Measurements from ENCODE around the gene ABHD2. TPM values are rescaled to one million over a fixed set of nuclear protein-coding genes. Genes with fewer than 3 reads are reported as not detected.

The ABHD2 gene
- total RNA-seq, 5 donors from 2014 or later (not counting 1 experiment from before 2014, with no cell fraction given) = 52.5 to 70.8 (median 58.5) TPM

- H3K36me3 Mint-ChIP-seq = peaks cover 3% of the 10 kb centered on the region
- peaks cover 5 to 10% (median 9%) of the 10 kb centered on the region in 3 donors for H3K9me3 Mint-ChIP-seq
- H3K27me3 ChIP-seq (replicated peaks in 1 of 2; ENCODE audit: control insufficient read depth in 2 of 2, extremely low read depth in 1 of 2, insufficient read depth in 2 of 2, low read length in 1 of 2) = peaks cover 0 to 3% of the 10 kb centered on the region in 2 experiments
- H3K36me3 ChIP-seq (ENCODE audit: control insufficient read depth in 2 of 2, extremely low read depth in 1 of 2, insufficient read depth in 1 of 2, low read length in 1 of 2) = no peaks in the 10 kb centered on the region
- H3K4me3 ChIP-seq (ENCODE audit: control insufficient read depth in 1 of 2, extremely low read depth in 1 of 2, low read length in 1 of 2) = no peak overlapping the region
- peaks cover 0 to 6% (median 4%) of the 10 kb centered on the region in 3 donors for H3K4me1 Mint-ChIP-seq
- no peak overlapping the region for H3K4me3 Mint-ChIP-seq
- no peak overlapping the region for H3K27ac ChIP-seq (ENCODE audit: low read length)
- peaks cover 2% of the 10 kb centered on the region for H3K9me3 ChIP-seq
- CTCF ChIA-PET = no interaction called here
- DNase-seq (no peak), ATAC-seq (replicated peaks in 1 of 4) (no peak)
- no peak overlapping the region for H3K27ac Mint-ChIP-seq
- no peaks in the 10 kb centered on the region for H3K4me1 ChIP-seq (ENCODE audit: control insufficient read depth in 1 of 2, extremely low read depth in 1 of 2, insufficient read depth in 2 of 2, low read length in 2 of 2)
- H3K27me3 Mint-ChIP-seq = no peaks in the 10 kb centered on the region
- 75% methylated on average over 2 of the region's 3 CpGs for WGBS (ENCODE audit: insufficient coverage)
- POLR2A ChIA-PET = interaction anchor here in 1 of 2 donors (1.1 kb wide), 1 partner anchor 16 kb away, joined by 3 read pairs; the partner anchor contains the start of gene ABHD2
Observed at GRCh38 chr15:89072277-89072869, 15.9 kb upstream of the ABHD2 start.

DNA sequence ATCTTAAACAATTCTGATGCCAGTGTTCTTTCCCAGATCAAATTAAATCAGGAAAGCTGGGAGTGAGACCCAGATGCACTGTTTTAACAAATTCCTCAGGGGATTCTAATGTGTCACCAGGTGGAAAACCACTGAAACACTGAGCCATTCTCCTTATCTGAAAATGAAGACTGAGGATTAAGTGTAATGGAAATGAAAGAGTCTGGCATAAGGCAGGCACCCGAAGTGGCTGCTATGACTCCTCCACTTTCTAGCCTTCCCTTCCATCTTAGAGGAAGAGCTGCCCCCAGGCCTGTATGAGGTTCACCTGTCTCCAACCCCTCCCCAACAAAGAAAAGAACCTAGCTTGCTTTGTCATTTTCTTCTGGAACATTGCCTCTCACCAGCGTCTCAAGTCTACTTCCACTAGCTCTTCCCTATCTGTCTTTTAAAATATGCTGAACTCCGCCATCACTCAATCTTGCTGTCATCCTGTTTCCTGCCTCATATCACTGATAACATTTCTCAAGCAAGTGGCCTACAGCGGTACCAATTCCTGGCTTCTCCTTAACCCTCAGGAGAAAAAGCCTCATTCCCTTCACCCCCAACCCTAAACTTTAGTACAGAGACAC lies 13.7 kb upstream of the ABHD2 start:
- peaks cover 0 to 3% of the 10 kb centered on the region in 2 experiments for H3K27me3 ChIP-seq (replicated peaks in 1 of 2; ENCODE audit: control insufficient read depth in 2 of 2, extremely low read depth in 1 of 2, insufficient read depth in 2 of 2, low read length in 1 of 2)
- Mint-ChIP-seq H3K36me3 (no peaks in the 10 kb centered on the region), H3K9me3 (no peaks in the 10 kb centered on the region), H3K4me3 (no peak overlapping the region), H3K27me3 (no peaks in the 10 kb centered on the region), H3K4me1 (no peaks in the 10 kb centered on the region), H3K27ac (no peak overlapping the region)
- ATAC-seq (replicated peaks in 1 of 4) = no peak
- no peak overlapping the region for H3K27ac ChIP-seq (ENCODE audit: low read length)
- 95% methylated on average over 3 of the region's 4 CpGs for WGBS (ENCODE audit: insufficient coverage)
- ChIA-PET POLR2A (interaction anchor here in 1 of 2 donors (1.1 kb wide), 1 partner anchor 14 kb away, joined by 4 read pairs; the partner anchor contains the start of gene ABHD2), CTCF (no interaction called here)
- DNase-seq = no peak
- no peaks in the 10 kb centered on the region for H3K36me3 ChIP-seq (ENCODE audit: control insufficient read depth in 2 of 2, extremely low read depth in 1 of 2, insufficient read depth in 1 of 2, low read length in 1 of 2)
- no peaks in the 10 kb centered on the region for H3K9me3 ChIP-seq
- no peaks in the 10 kb centered on the region for H3K4me1 ChIP-seq (ENCODE audit: control insufficient read depth in 1 of 2, extremely low read depth in 1 of 2, insufficient read depth in 2 of 2, low read length in 2 of 2)
- H3K4me3 ChIP-seq (ENCODE audit: control insufficient read depth in 1 of 2, extremely low read depth in 1 of 2, low read length in 1 of 2) = no peak overlapping the region

DNA sequence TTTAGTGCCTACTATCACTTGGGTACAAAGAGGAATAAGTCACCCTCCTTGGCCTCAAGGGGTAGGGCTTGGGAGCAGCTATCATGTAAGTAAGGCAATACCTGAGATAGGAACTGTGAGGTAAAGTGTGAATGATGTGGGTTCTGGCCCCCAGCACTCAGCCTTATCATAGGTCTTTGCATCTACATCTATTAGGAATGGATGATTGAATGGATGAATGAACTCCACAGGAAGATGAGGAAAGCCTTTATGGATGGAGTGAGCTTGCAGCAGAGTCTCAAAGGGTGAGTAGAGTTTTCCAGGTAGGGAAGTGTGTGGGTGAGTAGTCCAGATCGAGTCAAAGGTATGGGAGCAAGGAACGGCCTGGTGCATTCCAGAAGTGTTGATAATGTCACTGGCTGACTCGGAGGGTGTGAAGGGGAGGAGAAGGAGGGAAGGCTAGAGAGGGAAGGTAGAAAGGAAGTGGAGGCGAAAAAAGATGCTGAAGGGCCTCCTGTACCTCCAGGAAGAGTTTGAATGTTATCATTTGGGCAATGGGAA lies 13.1 kb upstream of the ABHD2 start:
- DNase-seq (no peak), ATAC-seq (replicated peaks in 1 of 4) (no peak)
- Histone ChIP-seq H3K4me3 (ENCODE audit: control insufficient read depth in 1 of 2, extremely low read depth in 1 of 2, low read length in 1 of 2) (no peak overlapping the region), H3K9me3 (no peaks in the 10 kb centered on the region), H3K4me1 (ENCODE audit: control insufficient read depth in 1 of 2, extremely low read depth in 1 of 2, insufficient read depth in 2 of 2, low read length in 2 of 2) (no peaks in the 10 kb centered on the region), H3K36me3 (ENCODE audit: control insufficient read depth in 2 of 2, extremely low read depth in 1 of 2, insufficient read depth in 1 of 2, low read length in 1 of 2) (no peaks in the 10 kb centered on the region), H3K27me3 (replicated peaks in 1 of 2; ENCODE audit: control insufficient read depth in 2 of 2, extremely low read depth in 1 of 2, insufficient read depth in 2 of 2, low read length in 1 of 2) (peaks cover 0 to 8% of the 10 kb centered on the region in 2 experiments), H3K27ac (ENCODE audit: low read length) (no peak overlapping the region)
- CTCF ChIA-PET = no interaction called here
- 88% methylated on average over 4 of the region's 4 CpGs for whole genome bisulfite sequencing (ENCODE audit: insufficient coverage)
- POLR2A ChIA-PET = interaction anchor here in 1 of 2 donors (1.1 kb wide), 1 partner anchor 13 kb away, joined by 4 read pairs; the partner anchor contains the start of gene ABHD2
- Mint-ChIP-seq H3K4me1 (no peaks in the 10 kb centered on the region), H3K27ac (no peak overlapping the region), H3K9me3 (no peaks in the 10 kb centered on the region), H3K27me3 (no peaks in the 10 kb centered on the region), H3K36me3 (no peaks in the 10 kb centered on the region), H3K4me3 (no peak overlapping the region)

DNA sequence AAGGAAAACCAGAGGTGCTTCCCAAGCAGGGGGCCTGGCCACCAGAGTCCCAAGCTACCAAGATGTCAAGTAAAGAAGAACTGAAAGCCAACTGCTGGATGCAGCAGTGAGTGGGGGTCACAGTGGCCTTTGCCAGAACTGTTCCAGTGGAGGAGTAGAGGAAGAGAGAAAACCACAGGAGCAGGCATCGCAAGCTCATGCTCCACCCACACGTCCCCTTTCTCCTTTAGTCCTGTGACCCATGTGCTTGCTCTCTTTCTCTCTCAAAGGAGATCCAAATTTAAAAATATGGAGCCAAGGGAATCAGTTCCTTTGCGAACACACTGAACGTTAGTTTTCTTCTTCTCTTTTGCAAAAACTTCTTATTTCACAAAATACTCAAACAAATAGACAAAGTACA lies 12.4 kb upstream of the ABHD2 start:
- Histone ChIP-seq H3K27me3 (replicated peaks in 1 of 2; ENCODE audit: control insufficient read depth in 2 of 2, extremely low read depth in 1 of 2, insufficient read depth in 2 of 2, low read length in 1 of 2) (peaks cover 0 to 8% of the 10 kb centered on the region in 2 experiments), H3K4me1 (ENCODE audit: control insufficient read depth in 1 of 2, extremely low read depth in 1 of 2, insufficient read depth in 2 of 2, low read length in 2 of 2) (no peaks in the 10 kb centered on the region), H3K4me3 (ENCODE audit: control insufficient read depth in 1 of 2, extremely low read depth in 1 of 2, low read length in 1 of 2) (no peak overlapping the region), H3K9me3 (no peaks in the 10 kb centered on the region), H3K36me3 (ENCODE audit: control insufficient read depth in 2 of 2, extremely low read depth in 1 of 2, insufficient read depth in 1 of 2, low read length in 1 of 2) (no peaks in the 10 kb centered on the region), H3K27ac (ENCODE audit: low read length) (no peak overlapping the region)
- 50% methylated on average over 4 of the region's 4 CpGs for WGBS (ENCODE audit: insufficient coverage)
- no peaks in the 10 kb centered on the region for H3K9me3 Mint-ChIP-seq
- ATAC-seq (replicated peaks in 1 of 4) = no peak
- CTCF ChIA-PET = no interaction called here
- no peak for DNase-seq
- H3K4me1 Mint-ChIP-seq = no peaks in the 10 kb centered on the region
- no peak overlapping the region for H3K27ac Mint-ChIP-seq
- no peak overlapping the region for H3K4me3 Mint-ChIP-seq
- POLR2A ChIA-PET = no interaction called here
- no peaks in the 10 kb centered on the region for H3K36me3 Mint-ChIP-seq
- no peaks in the 10 kb centered on the region for H3K27me3 Mint-ChIP-seq

GRCh38 chr15:89077750-89078149 lies 10.5 kb upstream of the ABHD2 start:
- no peaks in the 10 kb centered on the region for H3K27me3 Mint-ChIP-seq
- Histone ChIP-seq H3K4me1 (ENCODE audit: control insufficient read depth in 1 of 2, extremely low read depth in 1 of 2, insufficient read depth in 2 of 2, low read length in 2 of 2) (no peaks in the 10 kb centered on the region), H3K9me3 (no peaks in the 10 kb centered on the region), H3K27me3 (replicated peaks in 1 of 2; ENCODE audit: control insufficient read depth in 2 of 2, extremely low read depth in 1 of 2, insufficient read depth in 2 of 2, low read length in 1 of 2) (peaks cover 0 to 8% of the 10 kb centered on the region in 2 experiments), H3K36me3 (ENCODE audit: control insufficient read depth in 2 of 2, extremely low read depth in 1 of 2, insufficient read depth in 1 of 2, low read length in 1 of 2) (no peaks in the 10 kb centered on the region), H3K4me3 (ENCODE audit: control insufficient read depth in 1 of 2, extremely low read depth in 1 of 2, low read length in 1 of 2) (no peak overlapping the region), H3K27ac (ENCODE audit: low read length) (no peak overlapping the region)
- no peak for ATAC-seq (replicated peaks in 1 of 4)
- POLR2A ChIA-PET = no interaction called here
- no peak for DNase-seq
- CTCF ChIA-PET = no interaction called here
- H3K36me3 Mint-ChIP-seq = no peaks in the 10 kb centered on the region
- 20% methylated on average over 1 of the region's 1 CpG for WGBS (ENCODE audit: insufficient coverage)
- no peak overlapping the region for H3K4me3 Mint-ChIP-seq
- H3K27ac Mint-ChIP-seq = no peak overlapping the region
- no peaks in the 10 kb centered on the region for H3K4me1 Mint-ChIP-seq
- no peaks in the 10 kb centered on the region for H3K9me3 Mint-ChIP-seq

DNA sequence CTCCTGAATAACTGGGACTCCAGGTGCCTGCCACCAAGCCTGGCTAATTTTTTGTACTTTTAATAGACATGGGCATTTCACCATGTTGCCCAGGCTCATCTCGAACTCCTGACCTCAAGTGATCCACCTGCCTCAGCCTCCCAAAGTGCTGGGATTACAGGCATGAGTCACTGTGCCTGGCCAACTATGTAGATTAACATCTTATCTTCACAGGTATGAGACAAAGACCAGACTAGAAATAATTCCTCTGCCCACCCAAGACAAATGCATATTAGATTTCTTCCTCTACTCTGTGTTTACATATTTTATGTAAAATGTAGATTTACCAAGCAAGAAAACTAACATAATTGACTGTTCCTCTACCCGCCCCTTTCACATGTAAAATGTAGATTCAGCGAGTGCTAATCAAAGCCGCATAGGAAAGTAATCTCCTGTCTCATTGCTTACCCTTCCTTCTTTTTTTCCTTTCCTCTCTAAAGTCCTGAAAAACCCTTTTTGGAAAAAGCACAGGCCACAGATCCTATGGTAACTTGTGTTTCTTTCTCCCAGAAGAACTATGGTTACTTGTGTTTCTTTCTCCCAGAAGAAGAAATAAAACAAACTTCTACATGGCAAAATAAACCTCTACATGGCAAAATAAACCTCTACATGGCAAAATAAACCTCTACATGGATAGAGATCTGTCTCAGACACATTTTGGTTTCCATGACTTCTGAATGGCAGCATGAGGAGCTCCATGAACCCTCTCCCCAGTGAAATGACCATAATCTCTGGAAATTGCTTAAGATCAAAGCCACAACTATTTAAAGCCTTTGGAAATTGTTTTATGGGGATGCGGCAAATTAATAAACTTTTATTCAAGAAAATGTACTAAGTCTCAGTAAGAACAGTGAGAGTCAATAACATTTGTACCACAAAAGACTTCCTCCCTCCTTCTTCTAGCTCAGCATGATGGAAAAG lies 9.1 kb upstream of the ABHD2 start:
- no peaks in the 10 kb centered on the region for H3K36me3 Mint-ChIP-seq
- 57% methylated on average over 1 of the region's 5 CpGs for WGBS (ENCODE audit: insufficient coverage)
- no peak overlapping the region for H3K27ac Mint-ChIP-seq
- no peak for DNase-seq
- ATAC-seq (replicated peaks in 1 of 4) = no peak
- H3K36me3 ChIP-seq (ENCODE audit: control insufficient read depth in 2 of 2, extremely low read depth in 1 of 2, insufficient read depth in 1 of 2, low read length in 1 of 2) = no peaks in the 10 kb centered on the region
- CTCF ChIA-PET = interaction anchor here in 1 of 2 donors (0.8 kb wide), 1 partner anchor 50 kb away, joined by 3 read pairs; no protein-coding TSS in a partner anchor
- H3K4me3 ChIP-seq (ENCODE audit: control insufficient read depth in 1 of 2, extremely low read depth in 1 of 2, low read length in 1 of 2) = no peak overlapping the region
- H3K27me3 Mint-ChIP-seq = no peaks in the 10 kb centered on the region
- H3K4me3 Mint-ChIP-seq = no peak overlapping the region
- H3K9me3 Mint-ChIP-seq = no peaks in the 10 kb centered on the region
- POLR2A ChIA-PET = no interaction called here
- no peak overlapping the region for H3K27ac ChIP-seq (ENCODE audit: low read length)
- H3K9me3 ChIP-seq = no peaks in the 10 kb centered on the region
- peaks cover 0 to 8% of the 10 kb centered on the region in 2 experiments for H3K27me3 ChIP-seq (replicated peaks in 1 of 2; ENCODE audit: control insufficient read depth in 2 of 2, extremely low read depth in 1 of 2, insufficient read depth in 2 of 2, low read length in 1 of 2)
- H3K4me1 ChIP-seq (ENCODE audit: control insufficient read depth in 1 of 2, extremely low read depth in 1 of 2, insufficient read depth in 2 of 2, low read length in 2 of 2) = no peaks in the 10 kb centered on the region
- no peaks in the 10 kb centered on the region for H3K4me1 Mint-ChIP-seq
